Measurements from ENCODE around the gene CLMN. TPM values are rescaled to one million over a fixed set of nuclear protein-coding genes. Genes with fewer than 3 reads are reported as not detected.

CLMN gene
- total and polyA plus RNA-seq, 2 of the 4 experiments (the other 2 are of a cell fraction), result 0.10 to 0.18 TPM

DNA sequence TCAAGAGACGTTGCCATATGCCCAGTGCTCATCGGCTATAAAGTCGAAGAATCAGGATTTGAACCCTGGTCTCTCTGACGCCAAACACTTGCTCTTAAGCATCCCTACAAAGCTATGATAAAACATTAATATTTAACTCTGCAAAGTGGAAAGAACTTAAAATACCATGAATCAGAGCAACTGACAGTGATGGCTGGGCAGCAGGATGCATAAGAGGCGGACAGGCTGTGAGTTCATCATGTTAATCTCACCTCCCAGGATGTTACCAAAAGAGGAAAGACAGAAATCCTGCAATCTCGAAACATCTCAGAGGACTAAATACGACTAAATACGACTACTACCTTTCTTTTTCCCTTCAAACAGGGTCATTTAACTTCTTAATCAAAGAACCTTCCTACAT, 168.1 kb downstream of the CLMN start:
- Histone ChIP-seq H4K5ac (ENCODE audit: low read depth, low read length) (no peak overlapping the region), H3K9ac (ENCODE audit: low read depth, low read length) (no peak overlapping the region), H3K14ac (replicated peaks; ENCODE audit: low read depth, low read length) (no peak overlapping the region), H3K36me3 (ENCODE audit: control insufficient read depth, insufficient read depth, low read length) (no peaks in the 10 kb centered on the region; the same call in 1 of the 2 replicates), H3K18ac (ENCODE audit: low read depth, low read length) (no peak overlapping the region), H3K79me1 (ENCODE audit: low read depth in 1 of 2, low read length in 2 of 2) (peaks cover 18 to 83% of the 10 kb centered on the region in 2 experiments), H2BK20ac (ENCODE audit: low read depth, low read length) (no peak overlapping the region), H2AK5ac (ENCODE audit: low read depth, low read length) (no peak overlapping the region), H4K20me1 (ENCODE audit: insufficient read depth, low read length) (peaks cover 67% of the 10 kb centered on the region), H3K4ac (ENCODE audit: low read depth, low read length) (no peak overlapping the region), H3K56ac (ENCODE audit: extremely low read depth, insufficient read depth, low read length) (no peak overlapping the region), H4K8ac (ENCODE audit: low read depth in 2 of 2, low read length in 2 of 2) (no peak overlapping the region), H2BK120ac (ENCODE audit: low read depth, low read length) (no peak overlapping the region), H3K23ac (ENCODE audit: low read depth, low read length) (no peak overlapping the region), H3K27ac (ENCODE audit: insufficient read depth, low read length) (no peak overlapping the region), H2BK15ac (ENCODE audit: low read depth, low read length) (no peak overlapping the region), H3K9me1 (ENCODE audit: insufficient read depth, low read length) (peaks cover 11% of the 10 kb centered on the region), H2AK9ac (replicated peaks; ENCODE audit: low read depth, low read length, poor library complexity) (no peak overlapping the region), H3K4me3 (ENCODE audit: insufficient read depth, low read depth, low read length) (no peak overlapping the region), H3K27me3 (ENCODE audit: control insufficient read depth, insufficient read depth, low read length) (no peaks in the 10 kb centered on the region), H3K4me2 (ENCODE audit: low read depth, low read length) (no peak overlapping the region), H3K9me3 (ENCODE audit: control insufficient read depth, insufficient read depth, low read length) (no peaks in the 10 kb centered on the region), H2AFZ (replicated peaks; ENCODE audit: low read length, poor library complexity) (no peak overlapping the region), H4K91ac (ENCODE audit: insufficient read depth, low read depth, low read length) (no peak overlapping the region), H3K4me1 (ENCODE audit: control insufficient read depth, insufficient read depth, low read length) (peaks cover 5% of the 10 kb centered on the region), H2BK5ac (ENCODE audit: low read depth, low read length, poor library complexity, severe bottlenecking) (no peak overlapping the region)
- intact Hi-C loops (cut with micrococcal nuclease) (no loop called here), in situ Hi-C loops (cut with MboI; ENCODE audit: low sequenced_read_pairs) (no loop called here), dilution Hi-C loops (cut with HindIII; ENCODE audit: low sequenced_read_pairs, unreplicated experiment) (no loop called here)
- BruUV-seq (replicated peaks), result no TSS peak
- ATAC-seq (ENCODE audit: low read depth) (no peak), DNase-seq (no peak)
- TF ChIP-seq FOS (IDR thresholded peaks at IDR 0.05; ENCODE audit: low read depth, low read length), result no peak
- no peak for TF ChIP-seq BHLHE40 (IDR thresholded peaks at IDR 0.05; ENCODE audit: low read depth, low read length)
- no peak for TF ChIP-seq RCOR1 (IDR thresholded peaks at IDR 0.05; ENCODE audit: insufficient replicate concordance, low read length)
- TF ChIP-seq, protein P1, sequence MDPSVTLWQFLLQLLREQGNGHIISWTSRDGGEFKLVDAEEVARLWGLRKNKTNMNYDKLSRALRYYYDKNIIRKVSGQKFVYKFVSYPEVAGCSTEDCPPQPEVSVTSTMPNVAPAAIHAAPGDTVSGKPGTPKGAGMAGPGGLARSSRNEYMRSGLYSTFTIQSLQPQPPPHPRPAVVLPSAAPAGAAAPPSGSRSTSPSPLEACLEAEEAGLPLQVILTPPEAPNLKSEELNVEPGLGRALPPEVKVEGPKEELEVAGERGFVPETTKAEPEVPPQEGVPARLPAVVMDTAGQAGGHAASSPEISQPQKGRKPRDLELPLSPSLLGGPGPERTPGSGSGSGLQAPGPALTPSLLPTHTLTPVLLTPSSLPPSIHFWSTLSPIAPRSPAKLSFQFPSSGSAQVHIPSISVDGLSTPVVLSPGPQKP (IDR thresholded peaks at IDR 0.05; ENCODE audit: borderline replicate concordance, low read depth, low read length), result no peak
- TF ChIP-seq CEBPB (IDR thresholded peaks at IDR 0.05; ENCODE audit: low read depth, low read length), result no peak
- TF ChIP-seq POLR2A (IDR thresholded peaks at IDR 0.05; ENCODE audit: low read depth, low read length), result no peak
- no peak for TF ChIP-seq SMC3 (IDR thresholded peaks at IDR 0.05; ENCODE audit: low read depth, low read length)
- TF ChIP-seq RFX5 (IDR thresholded peaks at IDR 0.05; ENCODE audit: low read depth, low read length), result no peak
- TF ChIP-seq MAZ (IDR thresholded peaks at IDR 0.05; ENCODE audit: borderline replicate concordance, low read depth, low read length), result no peak
- TF ChIP-seq RAD21 (IDR thresholded peaks at IDR 0.05; ENCODE audit: low read length), result no peak
- no peak for TF ChIP-seq USF2 (IDR thresholded peaks at IDR 0.05; ENCODE audit: low read depth, low read length)
- TF ChIP-seq CTCF (conservative IDR thresholded peaks at IDR 0.05; ENCODE audit: low read depth, low read length), result no peak
- no peak for TF ChIP-seq CHD1 (IDR thresholded peaks at IDR 0.05; ENCODE audit: low read depth, low read length)
- TF ChIP-seq NFE2L2 (IDR thresholded peaks at IDR 0.05; ENCODE audit: low read depth, low read length), result no peak
- no peak for TF ChIP-seq MAFK (IDR thresholded peaks at IDR 0.05; ENCODE audit: low read depth, low read length)
- TF ChIP-seq MXI1 (IDR thresholded peaks at IDR 0.05; ENCODE audit: borderline replicate concordance, low read depth, low read length), result no peak
- POLR2A ChIA-PET (ENCODE audit: unreplicated experiment), result no interaction called here
- 90% methylated on average over 2 of the region's 8 CpGs; no CpG with 5 or more reads in 1 of the 2 experiments for WGBS, 2 experiments (ENCODE audit: extremely low coverage in 2 of 2, insufficient read length in 1 of 2)
- CTCF ChIA-PET, result interaction anchor here (0.6 kb wide), 1 partner anchor 319 kb away, joined by 3 read pairs; no protein-coding TSS in a partner anchor

All from IMR-90 (cell line).